HG03469 (cell line): Measurements from ENCODE around the gene AFF1.

Experiments
- ATAC-seq: cut with Tn5 transposase; IDR thresholded peaks from one replicate; pipeline ENCODE4 v1.9.1; 2021; ENCODE audit warnings: mild to moderate bottlenecking, moderate library complexity, moderate number of reproducible peaks; ENCODE audit not compliant: unreplicated experiment

AFF1 gene

GRCh38 chr4:87101543-87102199, 166.9 kb downstream of the AFF1 start:
- no peak for ATAC-seq

GRCh38 chr4:87103086-87103485, 168.3 kb downstream of the AFF1 start:
- ATAC-seq: no peak

- ATAC-seq: no peak
Measured at GRCh38 chr4:87103691-87104187, 168.9 kb downstream of the AFF1 start.

- ATAC-seq: no peak
Measured at GRCh38 chr4:87105101-87105845, 170.5 kb downstream of the AFF1 start.

GRCh38 chr4:87108142-87108546, 173.3 kb downstream of the AFF1 start:
- ATAC-seq: no peak

GRCh38 chr4:87109121-87109520, 174.3 kb downstream of the AFF1 start:
- no peak for ATAC-seq

GRCh38 chr4:87109945-87110344, 175.1 kb downstream of the AFF1 start:
- no peak for ATAC-seq

GRCh38 chr4:87112063-87112462, 177.3 kb downstream of the AFF1 start:
- ATAC-seq: no peak

- no peak for ATAC-seq
Measured at GRCh38 chr4:87114245-87115062, 179.6 kb downstream of the AFF1 start.

- no peak for ATAC-seq
Measured at GRCh38 chr4:87116231-87116630, 181.4 kb downstream of the AFF1 start.

- no peak for ATAC-seq
Measured at GRCh38 chr4:87117051-87117731, 182.4 kb downstream of the AFF1 start.

GRCh38 chr4:87117732-87118075, 182.9 kb downstream of the AFF1 start:
- ATAC-seq: no peak

GRCh38 chr4:87118421-87118820, 183.6 kb downstream of the AFF1 start:
- no peak for ATAC-seq

GRCh38 chr4:87118826-87119225, 184.0 kb downstream of the AFF1 start:
- no peak for ATAC-seq

- ATAC-seq: no peak
Measured at GRCh38 chr4:87120010-87120409, 185.2 kb downstream of the AFF1 start.

- ATAC-seq: no peak
Measured at GRCh38 chr4:87120411-87121162, 185.8 kb downstream of the AFF1 start.

GRCh38 chr4:87121341-87122065, 186.7 kb downstream of the AFF1 start:
- no peak for ATAC-seq

GRCh38 chr4:87122252-87122651, 187.4 kb downstream of the AFF1 start:
- no peak for ATAC-seq

- no peak for ATAC-seq
Measured at GRCh38 chr4:87126056-87126455, 191.2 kb downstream of the AFF1 start.
